Measurements from ENCODE around the gene POLR1E.

POLR1E gene, protein sequence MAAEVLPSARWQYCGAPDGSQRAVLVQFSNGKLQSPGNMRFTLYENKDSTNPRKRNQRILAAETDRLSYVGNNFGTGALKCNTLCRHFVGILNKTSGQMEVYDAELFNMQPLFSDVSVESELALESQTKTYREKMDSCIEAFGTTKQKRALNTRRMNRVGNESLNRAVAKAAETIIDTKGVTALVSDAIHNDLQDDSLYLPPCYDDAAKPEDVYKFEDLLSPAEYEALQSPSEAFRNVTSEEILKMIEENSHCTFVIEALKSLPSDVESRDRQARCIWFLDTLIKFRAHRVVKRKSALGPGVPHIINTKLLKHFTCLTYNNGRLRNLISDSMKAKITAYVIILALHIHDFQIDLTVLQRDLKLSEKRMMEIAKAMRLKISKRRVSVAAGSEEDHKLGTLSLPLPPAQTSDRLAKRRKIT

DNA sequence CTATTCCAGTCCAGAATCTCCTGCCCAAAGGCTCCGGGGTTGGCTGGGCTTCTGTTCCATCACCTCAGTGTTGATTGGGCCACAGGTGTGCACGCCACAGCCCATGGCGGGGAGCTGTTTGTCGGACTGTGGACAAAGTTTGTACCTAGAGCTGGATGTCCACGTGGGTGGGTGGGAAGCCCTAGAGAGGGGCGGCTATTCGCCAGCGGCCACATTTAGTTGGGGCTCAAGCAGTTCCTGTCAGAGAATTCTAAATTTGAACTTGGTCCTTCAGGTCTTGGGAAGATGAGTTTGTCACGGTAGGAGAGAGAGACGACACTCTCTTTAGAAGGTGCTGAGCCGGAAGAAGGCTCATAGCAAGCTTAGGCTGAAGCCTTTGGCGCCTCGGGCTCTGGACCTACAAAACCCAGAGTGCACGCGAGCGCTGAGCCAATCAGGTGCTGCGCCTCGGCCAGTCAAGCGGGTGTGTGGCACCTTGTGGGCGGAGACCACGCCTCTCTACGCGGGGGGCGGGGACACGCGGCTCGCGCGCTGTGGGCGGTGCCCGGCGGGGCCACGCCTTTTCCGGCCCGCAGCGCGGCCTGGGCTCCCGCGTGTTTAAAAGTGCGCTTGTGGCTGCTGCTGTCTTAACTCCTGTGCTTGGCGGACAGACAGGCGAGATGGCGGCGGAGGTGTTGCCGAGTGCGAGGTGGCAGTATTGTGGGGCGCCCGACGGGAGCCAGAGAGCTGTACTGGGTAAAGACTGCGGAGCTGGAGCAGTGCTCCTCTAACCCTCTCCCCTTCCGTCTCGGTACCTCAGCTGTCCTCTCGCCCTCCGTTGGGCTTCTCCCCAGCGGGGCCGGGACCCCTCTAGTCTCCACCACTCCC is at the start of gene POLR1E:
Gene POLR1E, plus strand, starts transcription at position 560 of the 867 bp plus-strand sequence. Its CDS starts 100 bp downstream, at position 660.
- peak; percentile 97 for DNase-seq

DNA sequence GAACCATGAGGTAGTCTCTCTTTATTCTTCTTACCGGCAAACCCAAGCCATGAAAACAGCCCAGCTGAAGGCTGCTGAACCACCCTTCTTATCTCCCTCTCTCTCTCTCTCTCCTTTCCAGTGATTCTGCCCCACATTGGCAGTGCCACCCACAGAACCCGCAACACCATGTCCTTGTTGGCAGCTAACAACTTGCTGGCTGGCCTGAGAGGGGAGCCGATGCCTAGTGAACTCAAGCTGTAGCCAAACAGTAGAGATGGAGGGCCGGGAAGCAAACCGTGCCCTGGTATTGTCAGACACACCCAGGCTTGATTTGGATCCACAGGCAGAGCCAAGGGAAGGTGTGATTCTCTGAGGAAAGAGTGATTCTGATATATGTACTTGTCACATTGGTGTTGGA is 49.2 kb upstream of the POLR1E start:
- DNase-seq = no peak

DNA sequence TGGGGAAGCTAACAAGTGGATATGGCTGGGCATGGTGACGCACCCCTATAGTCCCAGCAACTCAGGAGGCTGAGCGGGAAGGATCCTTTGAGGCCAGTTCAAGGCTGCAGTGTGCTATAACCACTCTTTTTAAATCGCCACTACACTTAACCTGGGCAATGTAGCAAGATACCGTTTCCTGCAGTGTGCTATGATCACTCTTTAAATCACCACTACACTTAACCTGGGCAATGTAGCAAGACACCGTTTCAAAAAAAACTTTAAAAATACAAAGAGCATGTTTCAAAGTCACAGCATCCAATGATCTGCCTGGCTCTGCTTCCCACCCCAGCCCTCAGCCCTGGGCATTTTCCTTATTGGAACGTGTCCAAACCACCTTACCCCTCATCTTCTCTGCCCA is 48.7 kb upstream of the POLR1E start:
- DNase-seq = no peak

DNA sequence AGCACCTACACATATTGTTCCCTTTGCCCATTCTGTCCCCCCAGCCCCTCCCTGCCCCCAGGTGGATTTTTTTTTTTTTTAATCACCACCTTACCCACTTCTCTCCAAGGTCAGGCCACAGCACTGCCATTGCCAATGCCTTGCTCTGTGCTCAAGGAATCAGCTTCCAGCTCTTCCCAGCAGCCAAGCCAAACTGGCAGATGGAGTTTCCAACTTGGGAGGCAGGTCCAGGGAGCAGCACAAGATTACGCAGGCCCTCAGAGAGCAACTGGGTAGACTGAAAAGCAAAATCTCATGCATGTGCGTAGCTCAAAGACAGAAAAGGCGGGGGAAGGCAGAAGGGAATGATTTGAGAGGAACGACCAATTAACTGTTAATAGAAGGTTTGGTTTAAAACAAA is 48.1 kb upstream of the POLR1E start:
- DNase-seq = no peak

DNA sequence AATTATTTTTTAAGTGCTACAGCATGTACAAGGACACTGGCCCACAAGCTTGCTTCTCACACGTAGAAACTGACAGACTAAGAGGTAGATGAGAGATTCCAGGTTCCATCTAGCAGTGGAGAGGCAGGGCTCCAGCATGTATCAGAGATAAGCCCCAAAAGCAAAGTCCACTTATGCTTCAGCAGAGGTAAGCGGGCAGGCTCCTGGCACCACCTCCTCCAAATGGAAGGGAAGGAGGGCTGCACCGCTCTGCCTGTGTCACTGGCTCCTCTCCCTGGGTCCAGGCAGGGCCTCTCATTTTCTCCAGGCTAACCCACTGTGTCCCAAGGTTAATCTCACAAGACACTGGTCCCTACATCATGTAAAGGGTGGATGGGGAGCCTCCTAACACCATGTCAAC is 47.4 kb upstream of the POLR1E start:
- no peak for DNase-seq

DNA sequence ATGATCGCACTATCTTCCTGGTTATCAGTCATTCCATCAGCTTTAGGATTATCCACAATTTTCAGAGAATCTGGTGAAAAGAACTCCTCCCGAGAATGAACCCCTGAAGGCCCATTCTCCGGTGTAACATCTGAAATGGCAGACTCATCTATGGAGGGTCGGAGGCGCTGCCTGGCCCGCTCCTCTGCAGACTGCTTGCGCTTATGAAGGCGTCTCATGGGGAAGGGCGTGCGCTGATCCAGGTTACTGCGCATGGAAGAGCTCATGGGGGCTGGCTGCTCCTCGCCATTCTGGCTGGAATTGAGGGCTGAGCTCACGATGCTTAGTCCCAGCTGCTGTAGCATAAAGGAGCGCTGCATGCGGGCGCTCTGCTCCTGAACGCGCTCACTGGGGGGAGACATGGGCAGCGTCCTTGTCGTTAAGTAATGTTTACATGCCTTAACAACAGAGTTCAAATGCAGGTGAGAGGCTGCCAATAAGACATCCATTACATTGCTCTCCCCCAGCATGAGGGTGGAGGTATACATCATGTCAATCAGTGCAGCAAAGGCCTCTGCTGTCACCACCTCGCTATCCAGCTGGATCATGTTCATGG is 43.9 kb upstream of the POLR1E start:
- DNase-seq = no peak

DNA sequence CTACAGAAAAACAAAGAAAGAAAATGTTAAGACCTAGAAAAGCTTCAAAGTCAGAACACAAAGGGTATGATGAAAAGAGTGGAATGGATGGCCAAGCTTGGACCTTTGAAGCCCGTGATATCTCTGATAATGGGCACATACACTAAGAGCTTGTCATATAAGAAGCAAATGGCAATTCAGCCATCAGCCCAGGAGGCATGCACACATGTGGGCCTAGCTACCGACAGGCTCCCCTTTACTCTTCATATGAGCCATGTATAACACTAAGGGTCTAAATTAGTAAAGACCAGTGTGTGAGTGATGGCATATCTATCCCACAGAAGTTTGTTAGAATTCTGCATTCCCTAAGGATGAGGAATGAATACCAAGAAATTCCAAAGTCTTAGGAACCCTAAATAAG is 43.2 kb upstream of the POLR1E start:
- no peak for DNase-seq

DNA sequence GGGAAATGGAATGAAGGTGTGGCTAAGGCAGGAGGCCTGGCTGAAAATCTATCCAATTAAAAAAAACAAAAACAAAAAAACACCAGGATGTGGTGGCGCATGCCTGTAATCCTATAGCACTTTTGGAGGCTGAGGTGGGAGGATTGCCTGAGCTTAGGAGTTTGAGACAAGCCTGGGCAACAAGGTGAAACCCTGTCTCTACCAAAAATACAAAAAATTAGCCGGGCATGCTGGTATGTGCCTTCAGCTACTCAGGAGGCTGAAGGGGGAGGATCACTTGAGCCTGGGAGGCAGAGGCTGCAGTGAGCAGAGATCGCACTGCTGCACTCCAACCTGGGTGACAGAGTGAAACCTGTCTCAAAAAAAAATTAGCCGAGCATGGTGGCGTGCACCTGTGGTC is 42.2 kb upstream of the POLR1E start:
- no peak for DNase-seq

DNA sequence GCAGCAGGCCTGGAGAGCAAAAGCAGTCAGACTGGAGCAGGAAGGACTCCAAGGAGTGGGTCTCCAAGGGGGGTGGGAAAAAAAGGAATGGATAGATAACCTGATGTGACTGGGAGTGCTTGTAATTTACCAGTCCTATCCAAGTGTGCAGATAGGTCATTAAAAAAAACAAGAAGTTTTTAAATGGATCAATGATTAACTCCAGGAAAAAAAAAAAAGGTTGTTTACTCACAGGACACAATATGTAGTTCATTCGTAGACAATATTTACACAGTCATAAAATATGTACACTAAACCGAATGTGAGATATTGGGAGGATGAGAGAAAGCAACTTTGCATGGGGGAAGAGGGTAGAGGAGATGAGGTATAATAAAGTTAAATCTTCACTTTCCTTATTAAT is 40.9 kb upstream of the POLR1E start:
- DNase-seq = no peak

DNA sequence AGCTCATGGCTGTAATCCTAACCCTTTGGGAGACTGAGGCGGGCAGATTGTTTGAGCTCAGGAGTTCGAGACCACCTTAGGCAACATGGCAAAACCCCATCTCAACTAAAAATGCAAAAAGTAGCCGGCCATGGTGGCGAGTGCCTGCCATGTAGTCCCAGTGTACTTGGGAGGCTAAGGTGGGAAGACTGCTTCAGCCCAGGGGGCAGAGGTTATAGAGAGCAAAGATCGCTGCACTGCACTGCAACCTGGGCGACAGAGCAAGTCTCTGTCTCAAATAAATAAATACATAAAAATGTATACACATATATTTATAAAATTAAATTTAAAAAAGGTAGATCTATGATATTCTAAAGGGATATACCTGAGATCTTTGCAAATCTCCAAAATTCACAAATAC is 39.9 kb upstream of the POLR1E start:
- no peak for DNase-seq

DNA sequence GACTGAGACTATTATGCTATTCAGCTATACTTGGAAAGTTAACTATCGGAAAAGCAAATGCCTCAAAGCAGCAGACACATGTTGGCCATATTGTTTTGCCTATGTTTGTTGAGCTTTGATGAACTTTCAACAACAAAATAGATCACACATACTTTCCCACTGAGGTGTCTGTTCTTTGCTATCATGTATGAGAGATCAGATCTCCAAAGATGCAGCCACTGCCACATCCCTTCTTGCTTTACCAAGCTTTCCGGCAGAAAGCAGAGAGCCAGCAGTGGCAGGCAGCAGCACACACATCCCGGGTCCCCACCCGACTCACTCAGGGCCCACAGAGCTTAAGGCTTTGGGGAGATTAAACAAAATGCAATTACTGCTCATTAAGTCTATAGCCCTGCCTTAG is 39.3 kb upstream of the POLR1E start:
- no peak for DNase-seq

DNA sequence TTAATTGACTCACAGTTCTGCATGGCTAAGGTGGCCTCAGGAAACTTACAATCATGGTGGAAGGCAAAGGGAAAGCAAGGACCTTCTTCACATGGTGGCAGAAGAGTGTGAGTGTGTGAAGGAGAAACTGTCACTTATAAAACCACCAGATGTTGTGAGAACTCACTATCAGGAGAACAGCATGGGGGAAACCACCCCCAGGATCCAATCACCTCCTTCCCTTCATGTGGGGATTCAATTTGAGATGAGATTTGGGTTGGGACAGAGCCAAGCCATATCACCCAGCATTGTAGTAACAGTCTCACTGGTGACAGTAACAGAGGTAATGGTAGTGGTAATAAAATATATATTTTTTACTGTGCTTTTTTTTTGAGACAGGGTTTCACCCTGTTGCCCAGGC is 38.6 kb upstream of the POLR1E start:
- no peak for DNase-seq

DNA sequence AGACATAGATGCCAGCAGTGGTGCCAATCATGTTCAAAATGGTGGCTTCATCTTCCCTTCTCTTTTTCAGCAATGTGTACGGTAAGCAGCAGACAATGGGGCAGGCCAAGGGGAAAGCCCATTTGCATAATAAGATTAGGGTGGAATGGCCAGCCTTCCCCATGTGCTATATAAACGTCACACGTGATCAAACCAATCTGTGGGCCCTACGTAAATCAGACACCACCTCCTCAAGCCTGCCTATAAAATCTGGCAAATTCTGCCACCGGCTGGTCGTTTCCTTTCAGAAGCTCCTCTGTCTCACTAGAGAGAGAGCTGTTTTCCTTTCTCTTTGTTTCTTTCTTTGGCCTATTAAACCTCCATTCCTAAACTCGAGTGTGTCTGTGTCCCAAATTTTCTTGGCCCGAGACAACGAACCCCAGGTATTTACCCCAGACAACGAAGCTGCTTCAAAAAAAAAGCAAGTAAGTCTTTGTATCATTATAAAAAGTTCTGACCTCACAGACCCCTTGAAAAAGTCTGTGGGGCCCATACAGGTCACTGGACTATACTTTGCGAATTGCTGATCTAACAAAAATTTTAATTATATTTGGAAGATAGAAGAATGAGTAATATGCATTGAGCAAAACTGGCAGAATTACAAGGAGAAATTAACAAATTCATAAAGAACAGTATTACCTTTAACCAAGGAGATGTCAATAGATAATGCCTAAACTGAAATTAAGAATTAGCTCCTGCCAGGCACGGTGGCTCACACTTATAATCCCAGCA is 35.7 kb upstream of the POLR1E start:
- DNase-seq = no peak

DNA sequence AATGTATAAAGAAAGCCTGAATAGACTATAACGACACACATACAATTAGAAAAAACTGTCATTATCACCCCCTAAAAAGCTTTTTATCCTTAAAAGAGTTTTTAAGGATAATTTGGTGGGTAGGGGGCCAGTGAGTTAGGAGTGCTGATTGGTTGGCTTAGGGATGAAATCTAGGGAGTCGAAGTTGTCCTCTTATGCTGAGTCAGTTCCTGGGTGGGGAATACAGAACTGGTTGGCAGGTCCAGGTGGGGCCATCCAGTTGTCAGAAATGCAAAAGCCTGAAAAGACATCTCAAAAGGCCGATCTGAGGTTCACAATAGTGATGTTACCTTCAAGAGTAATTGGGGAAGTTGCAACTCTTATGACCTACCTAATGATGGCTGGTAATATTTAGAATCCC is 34.1 kb upstream of the POLR1E start:
- DNase-seq = no peak

DNA sequence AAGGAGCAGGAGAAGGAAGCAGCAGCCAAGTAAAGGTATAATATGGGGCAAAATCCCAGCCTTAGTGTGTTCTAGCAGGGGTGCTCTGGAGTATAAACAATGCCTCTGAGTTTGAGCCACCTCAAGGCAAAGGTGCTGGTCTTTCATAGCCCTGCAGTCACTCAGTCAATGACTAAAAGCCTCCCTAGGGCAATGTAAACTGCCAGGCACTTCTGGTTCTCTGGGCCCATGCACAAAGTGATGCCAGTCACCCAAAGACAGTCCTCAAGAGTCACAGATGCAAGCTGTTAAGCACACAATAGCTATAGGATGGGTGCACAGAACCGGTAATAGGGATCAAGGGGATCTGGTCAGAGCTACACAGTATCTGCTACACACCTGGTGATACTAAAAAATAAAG is 33.1 kb upstream of the POLR1E start:
- no peak for DNase-seq

DNA sequence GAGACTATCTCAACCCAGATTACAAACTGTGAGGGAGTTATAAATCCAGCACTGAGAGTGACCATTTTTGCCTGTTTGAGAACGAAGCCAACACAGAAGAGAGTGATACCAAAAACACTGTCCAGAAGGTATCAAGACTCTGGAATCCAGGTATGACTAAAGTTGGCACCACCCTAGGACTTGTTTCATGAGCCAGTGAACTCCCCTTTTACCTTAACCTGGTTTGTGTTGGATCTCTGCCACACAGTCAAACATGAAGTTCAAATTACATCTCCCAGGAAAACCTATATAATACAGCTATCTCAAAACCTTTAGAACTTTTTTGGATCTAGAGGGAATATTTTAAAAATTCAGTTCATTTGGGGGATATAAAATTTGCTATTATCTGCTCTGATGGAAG is 31.9 kb upstream of the POLR1E start:
- no peak for DNase-seq

DNA sequence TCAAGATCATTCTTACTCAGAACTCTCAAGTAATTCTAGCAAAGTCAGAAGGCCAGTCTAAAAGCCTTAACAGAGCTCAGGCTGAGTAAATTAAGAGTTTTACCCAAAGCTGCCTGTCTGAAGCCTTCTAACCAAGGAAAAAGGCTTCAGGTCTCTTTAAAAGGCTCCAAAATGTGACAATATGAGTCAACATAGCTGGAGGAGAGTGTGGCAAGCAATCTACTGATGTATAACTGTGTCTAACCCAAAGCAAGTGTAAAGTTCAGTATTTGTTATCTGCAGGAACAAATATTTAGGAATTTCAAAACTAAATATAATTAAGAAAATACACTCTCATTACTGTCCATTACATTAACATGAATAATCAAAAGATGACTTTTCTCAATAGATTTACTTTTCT is 31.5 kb upstream of the POLR1E start:
- DNase-seq = no peak

DNA sequence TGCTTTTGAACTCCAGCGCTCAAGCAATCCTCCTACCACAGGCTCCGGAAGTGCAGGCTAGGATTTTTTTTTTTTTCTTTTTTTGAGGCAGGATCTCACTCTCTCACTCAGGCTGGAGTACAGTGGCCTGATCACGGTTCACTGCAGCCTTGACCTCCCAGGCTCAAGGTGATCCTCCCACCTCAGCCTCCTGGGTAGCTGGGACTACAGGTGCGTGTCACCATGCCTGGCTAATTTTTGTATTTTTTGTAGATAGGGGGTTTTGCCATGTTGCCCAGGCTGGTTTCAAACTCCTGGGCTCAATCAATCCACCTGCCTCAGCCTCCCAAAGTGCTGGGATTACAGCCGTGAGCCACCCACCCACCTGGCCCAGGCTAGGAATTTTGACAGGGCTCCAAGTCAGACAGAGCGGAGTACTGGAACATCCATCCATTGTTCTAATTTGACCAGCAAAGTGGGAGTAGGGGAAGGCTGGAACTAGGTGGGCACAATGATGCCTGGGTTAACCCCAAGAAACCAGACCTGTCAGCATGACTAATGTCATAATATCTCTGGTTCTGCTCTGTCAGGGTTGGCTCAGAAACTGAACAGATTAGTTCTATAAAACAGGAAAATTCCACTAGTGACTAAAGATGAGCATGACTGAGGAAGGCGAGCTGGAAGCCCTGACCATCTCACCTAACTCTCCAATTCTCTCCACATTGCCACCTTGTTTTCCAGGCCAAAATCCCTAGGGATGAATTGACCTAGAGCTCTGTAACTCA is 29.7 kb upstream of the POLR1E start:
- no peak for DNase-seq

DNA sequence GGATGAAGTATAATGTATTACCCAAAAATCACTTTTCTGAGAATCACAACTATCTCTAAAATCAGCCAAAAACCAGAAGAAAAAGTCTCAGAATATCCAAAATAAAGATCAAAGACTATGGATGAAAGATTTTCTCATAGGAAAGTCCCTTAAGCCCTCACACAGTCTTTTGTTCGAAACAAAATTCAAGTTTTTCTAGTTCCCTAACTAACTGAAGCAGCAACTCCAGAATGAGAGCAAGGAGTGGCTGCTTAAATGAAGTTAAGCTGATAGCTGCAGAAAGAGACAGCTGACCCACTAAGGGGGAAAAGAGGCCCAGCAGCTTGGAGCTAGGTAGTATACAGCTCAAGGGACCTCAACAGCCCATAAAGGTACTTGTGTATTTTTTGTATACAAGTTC is 28.9 kb upstream of the POLR1E start:
- no peak for DNase-seq

DNA sequence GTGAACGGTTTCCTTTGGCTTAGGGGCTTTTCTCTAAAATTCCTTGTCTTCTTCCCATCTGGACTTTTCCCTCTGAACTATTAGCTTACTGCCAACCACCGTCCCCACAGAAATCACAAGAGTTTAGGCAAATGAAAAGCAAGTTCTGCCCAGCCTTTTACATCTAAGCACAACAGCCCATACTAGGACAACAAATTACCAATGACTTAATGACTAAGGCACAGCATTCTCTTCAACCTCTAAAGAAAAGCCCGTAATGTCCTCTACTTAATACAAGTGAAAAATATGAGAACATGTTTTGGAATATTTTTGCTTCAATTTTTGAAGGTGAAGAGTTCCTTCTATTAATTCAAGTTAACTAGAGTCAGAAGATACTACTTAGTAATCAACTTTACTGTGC is 21.7 kb upstream of the POLR1E start:
- no peak for DNase-seq

DNA sequence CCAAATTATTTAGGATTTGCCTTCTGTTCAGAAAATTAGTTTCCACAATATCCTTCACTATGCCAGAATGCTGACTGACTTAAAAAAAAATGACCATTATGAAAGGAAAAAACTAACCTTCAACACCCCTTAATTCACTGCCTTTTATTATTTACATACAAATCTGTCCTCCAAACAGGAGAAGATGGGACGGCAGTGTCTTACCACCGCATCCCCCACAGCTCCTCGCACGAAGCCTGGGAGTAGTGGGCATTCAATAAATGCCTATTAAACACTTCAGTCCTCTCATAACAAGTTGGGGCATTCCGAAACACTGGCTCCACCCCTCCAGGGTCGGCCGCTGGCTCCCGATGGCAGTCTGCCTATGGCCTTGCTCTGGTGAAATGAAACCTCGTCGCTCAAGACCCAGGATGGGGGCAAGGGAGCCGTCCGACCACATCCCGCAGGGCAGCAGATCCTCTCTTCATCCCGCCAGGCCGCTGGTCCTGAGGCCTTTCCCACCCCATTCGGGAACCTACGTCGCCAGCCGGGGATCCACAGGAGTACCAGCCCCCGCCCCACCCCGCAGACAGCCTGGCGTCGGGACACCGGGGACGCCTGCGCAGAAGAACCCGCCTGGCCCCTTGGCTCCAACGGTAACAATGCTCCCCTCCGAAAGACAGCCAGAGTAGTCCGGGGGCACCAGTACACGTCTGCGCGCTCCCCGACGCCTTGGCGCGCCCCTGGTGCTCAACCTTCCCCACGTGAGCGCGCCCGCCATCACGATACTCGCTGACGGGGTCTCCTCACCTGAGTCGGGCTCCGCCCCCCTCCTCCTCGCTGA is 21.1 kb upstream of the POLR1E start:
- DNase-seq = peak; percentile 76
